Neural progenitor cell (in vitro differentiated cells): ENCODE data around the gene KATNBL1.

Source experiments
- CTCF ChIP-seq: fragments of 200-600 bp; sonication (generic); IDR thresholded peaks from 2 replicates; pipeline ENCODE4 v1.5.1; 2017; ENCODE audit warnings: antibody characterized with exemption, mild to moderate bottlenecking
- EZH2 ChIP-seq: fragments of 200-600 bp; sonication (generic); IDR thresholded peaks from 2 replicates; pipeline ENCODE4 v1.6.1; 2017; ENCODE audit warnings: antibody characterized with exemption, mild to moderate bottlenecking, moderate library complexity

- no peak for TF ChIP-seq EZH2
- no peak for TF ChIP-seq CTCF
Measured at GRCh38 chr15:34119291-34119690, 90.6 kb downstream of the KATNBL1 start.
